HUDEP-2 (cell line): ENCODE data around the gene ACVR2B.

ENCODE experiments used
- DNase-seq, 76 experiments: peaks; one replicate each; lab custom pipeline; 2025; ENCODE audit not compliant: unreplicated experiment in 76 of 76; lab: John Stamatoyannopoulos, UW

Gene ACVR2B

DNA sequence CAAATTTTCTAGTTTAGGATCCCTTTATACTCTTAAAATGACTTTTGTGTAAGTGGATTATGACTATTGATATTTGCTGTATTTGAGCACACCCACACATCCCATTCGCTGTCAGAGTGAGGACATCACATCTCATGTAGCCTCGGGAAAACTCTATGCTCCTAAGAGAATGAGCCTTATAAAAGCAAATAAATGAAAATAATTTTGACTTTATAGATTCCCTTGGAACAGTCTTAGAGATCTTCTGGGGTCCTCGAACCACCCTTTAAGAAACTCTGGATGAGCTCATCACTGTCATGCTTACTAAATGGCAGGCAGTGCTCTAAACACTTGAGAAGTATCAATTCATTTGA lies 26.4 kb downstream of the ACVR2B start:
- no peak for DNase-seq

DNA sequence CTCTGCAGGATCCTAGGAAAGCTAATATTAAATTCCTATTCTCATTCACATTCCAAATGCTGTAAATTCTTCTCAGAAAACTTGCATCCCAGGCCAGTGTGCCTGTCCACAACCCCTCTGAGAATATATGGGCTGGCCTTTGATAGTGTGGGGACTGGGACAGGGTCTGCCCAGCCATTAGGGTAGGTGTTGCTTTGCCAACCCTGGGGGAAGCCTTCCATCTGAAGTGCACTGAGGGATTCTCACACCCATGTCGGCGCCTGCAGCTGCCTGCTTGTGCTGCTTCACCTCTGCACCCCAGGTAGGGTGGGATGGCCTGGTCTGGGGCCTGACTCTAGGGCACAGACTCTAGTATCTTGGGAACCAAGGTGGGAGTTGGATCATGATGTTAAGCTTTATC lies 27.2 kb downstream of the ACVR2B start:
- DNase-seq: no peak

- no peak for DNase-seq
These were observed 29.3 kb downstream of the ACVR2B start for GRCh38 chr3:38482951-38483350.

DNA sequence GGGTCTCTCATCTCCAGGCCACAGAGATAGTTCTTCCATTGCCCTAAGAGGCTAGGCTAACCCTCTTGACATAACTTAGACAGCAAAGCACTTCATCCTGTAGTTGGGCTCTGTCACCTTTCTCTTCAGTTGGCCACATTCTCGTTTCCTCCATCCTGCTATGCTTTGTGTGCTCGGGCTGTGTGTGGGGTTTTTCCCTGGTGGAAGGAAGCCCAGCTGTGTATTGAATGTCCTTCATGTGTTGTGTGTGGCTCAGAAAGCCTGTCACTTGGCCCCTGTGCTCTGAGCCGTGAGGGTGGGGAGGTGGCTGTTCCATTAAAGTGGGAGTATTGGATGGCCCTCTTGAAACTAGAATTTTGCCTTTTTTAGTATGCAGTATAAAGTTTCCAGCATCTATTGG lies 33.6 kb downstream of the ACVR2B start:
- DNase-seq: no peak

- DNase-seq: no peak
These were observed 35.3 kb downstream of the ACVR2B start for GRCh38 chr3:38488949-38489348.

GRCh38 chr3:38489766-38490165 lies 36.1 kb downstream of the ACVR2B start:
- no peak for DNase-seq

DNA sequence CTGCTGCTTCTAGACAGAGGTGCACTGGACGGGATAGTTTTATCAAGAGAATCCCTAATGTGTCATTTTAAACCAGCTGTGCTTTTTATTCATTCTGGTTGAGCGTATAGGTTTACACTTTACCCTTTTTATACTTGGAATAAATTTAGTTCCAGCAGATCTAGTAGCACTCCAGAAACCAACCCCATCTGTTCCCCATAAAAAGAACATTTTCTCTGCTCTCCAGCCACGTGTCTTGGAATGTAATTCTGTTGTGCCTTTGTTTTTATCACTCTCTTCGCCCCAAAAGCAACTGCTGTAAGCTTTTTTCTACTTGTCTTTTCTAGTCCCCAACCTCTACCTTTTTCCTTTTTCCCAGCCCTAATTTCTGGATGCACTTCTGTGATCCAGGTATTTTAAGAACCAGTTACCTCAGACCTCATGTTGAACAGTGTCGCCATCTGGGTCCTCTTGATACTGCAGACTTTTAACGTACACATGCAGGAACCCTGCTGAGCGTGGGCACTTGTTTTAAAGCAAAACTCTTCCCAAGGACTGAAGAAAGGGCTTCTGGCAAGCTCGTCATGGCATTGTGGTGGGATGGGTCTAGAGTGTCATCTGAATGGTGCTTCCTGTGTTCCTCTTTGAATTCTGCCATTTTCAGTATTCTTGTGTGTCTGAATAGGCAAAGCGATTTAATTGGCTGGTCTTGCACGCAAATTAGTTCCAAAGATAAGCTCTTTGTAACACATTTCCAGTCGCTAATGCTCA lies 36.8 kb downstream of the ACVR2B start:
- no peak for DNase-seq

- DNase-seq: no peak
These were observed 37.5 kb downstream of the ACVR2B start for GRCh38 chr3:38491215-38491614.

GRCh38 chr3:38493031-38493430 lies 39.3 kb downstream of the ACVR2B start:
- no peak for DNase-seq

GRCh38 chr3:38496131-38496910 lies 42.6 kb downstream of the ACVR2B start, which contains the start of gene EXOG:
Gene EXOG (plus strand): TSS chr3:38496340. CDS start chr3:38496368, 28 bp downstream.
- peak in 75 of 76 experiments; percentile 14 to 95 (median 86) for DNase-seq

GRCh38 chr3:38497031-38497430 lies 43.3 kb downstream of the ACVR2B start:
- DNase-seq: no peak

DNA sequence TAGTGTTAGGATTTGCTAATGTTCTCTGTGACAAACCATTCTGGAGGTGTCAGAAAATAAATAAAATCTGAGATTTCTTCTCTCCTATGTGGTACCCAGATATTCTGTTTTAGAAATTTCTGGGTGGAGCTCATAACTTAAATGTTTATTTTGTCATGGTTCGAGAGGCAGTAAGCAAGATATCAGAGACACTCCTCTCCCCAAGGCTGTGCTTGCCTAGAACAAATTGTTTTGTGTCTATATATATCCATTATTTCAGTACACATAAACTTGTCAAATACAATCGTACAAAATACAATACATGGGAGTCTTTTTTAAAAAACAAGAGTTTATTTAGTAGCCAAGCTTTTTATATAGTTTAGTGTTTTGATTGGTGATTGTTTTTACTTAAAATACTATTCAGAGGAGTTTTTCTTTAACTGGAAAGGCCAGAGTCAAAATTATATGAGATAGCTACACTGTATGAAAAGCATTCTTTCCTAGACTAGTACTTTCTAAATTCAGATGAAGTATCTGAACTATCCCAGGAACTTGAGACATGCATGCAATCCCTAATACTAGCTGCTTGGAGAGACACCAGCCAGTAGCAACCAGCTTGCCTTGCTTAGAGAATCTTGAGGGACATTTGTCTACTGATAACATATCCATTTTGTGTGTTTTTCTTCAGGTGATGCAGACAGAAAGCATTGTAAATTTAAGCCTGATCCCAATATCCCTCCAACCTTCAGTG lies 47.2 kb downstream of the ACVR2B start:
- no peak for DNase-seq

- DNase-seq: no peak
These were observed 53.4 kb downstream of the ACVR2B start for GRCh38 chr3:38507120-38507519.

GRCh38 chr3:38509732-38510131 lies 56.0 kb downstream of the ACVR2B start:
- DNase-seq: no peak

DNA sequence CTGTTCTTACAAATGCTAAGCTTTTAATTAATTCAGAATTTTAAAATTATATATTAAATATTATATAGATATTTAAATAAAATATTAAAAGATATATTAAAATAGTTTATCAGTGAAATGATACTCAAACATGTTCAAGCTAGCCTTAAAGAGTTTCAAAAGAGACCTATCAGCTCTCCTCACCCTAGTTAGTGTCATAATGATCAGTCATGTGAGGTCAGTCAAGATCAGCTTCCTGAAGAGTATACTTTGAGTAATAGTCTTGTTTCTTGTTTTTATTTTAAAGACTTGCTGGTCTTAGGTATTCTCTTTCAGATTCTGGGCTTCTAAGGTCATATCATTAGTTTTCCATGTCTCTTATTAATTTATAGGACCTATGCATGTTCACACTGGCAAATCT lies 56.9 kb downstream of the ACVR2B start:
- no peak for DNase-seq

DNA sequence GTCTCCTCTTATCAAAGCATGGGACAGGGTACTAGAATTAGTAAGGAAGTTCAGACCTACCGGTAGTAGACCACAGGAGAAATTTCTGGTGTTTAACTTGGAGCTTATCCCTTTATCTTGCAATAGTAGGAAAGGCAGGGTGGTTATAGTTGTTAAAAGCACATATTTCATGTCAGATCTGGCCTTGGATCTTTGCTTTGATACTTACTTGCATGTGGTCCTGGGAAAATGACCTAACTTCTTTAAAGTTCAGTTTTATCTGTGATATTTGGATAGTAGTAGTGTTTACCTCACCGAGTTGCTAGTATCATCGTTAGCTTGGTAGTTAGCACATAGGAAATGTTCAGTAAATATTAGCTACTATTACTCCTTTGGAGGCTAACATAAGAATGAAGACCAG lies 57.9 kb downstream of the ACVR2B start:
- DNase-seq: no peak

DNA sequence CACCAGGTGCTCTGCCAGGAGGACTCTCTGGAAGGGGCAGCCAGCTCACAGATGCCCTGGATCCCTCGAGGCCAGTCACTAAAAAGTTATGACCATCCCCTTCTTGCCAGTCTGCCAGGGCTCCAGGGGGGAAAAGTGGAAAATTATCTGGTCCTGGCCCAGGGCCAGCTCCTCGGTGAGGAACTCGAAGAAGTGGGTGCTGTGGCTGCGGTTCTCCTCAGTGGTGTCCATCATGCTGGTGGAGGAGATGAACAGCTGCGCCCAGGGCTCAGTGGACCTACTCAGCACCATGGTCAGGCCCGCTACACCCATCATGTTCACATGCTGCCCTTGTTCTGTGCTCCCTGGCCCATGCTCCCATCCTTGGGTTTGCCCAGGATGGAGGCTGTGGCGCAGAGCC lies 61.7 kb downstream of the ACVR2B start:
- no peak for DNase-seq

GRCh38 chr3:38516669-38517068 lies 63.0 kb downstream of the ACVR2B start:
- no peak for DNase-seq

GRCh38 chr3:38519000-38519399 lies 65.3 kb downstream of the ACVR2B start:
- no peak for DNase-seq

GRCh38 chr3:38519651-38520050 lies 66.0 kb downstream of the ACVR2B start:
- no peak for DNase-seq

- DNase-seq: peak in 47 of 76 experiments; percentile 1 to 58 (median 23)
These were observed 67.8 kb downstream of the ACVR2B start for GRCh38 chr3:38521391-38521987.
